H9 (cell line): ENCODE data around the gene LRRC8E. TPM values are rescaled to one million over a fixed set of nuclear protein-coding genes. Genes with fewer than 3 reads are reported as not detected.

ENCODE experiments used
- DNase-seq: peaks from one replicate; pipeline ENCODE4 v3.0.0-alpha.2; 2017
- H2AFZ ChIP-seq: one replicate; pipeline ENCODE4 v1.6.1; 2013; ENCODE audit warnings: mild to moderate bottlenecking, low read length, control low read depth, moderate library complexity
- H2AK5ac ChIP-seq: 2 replicates; pipeline ENCODE4 v1.6.1; 2013; ENCODE audit warnings: low read length, control low read depth, mixed read lengths; ENCODE audit not compliant: insufficient read length
- H2BK120ac ChIP-seq: one replicate; pipeline ENCODE4 v1.6.1; 2013; ENCODE audit warnings: low read depth, mild to moderate bottlenecking, low read length, control low read depth, inconsistent platforms; ENCODE audit not compliant: poor library complexity, severe bottlenecking
- H2BK12ac ChIP-seq: 2 replicates; pipeline ENCODE4 v1.6.1; 2013; ENCODE audit warnings: low read length, control low read depth, mixed read lengths, low read depth; ENCODE audit not compliant: insufficient read length
- H2BK15ac ChIP-seq: 2 replicates; pipeline ENCODE4 v1.6.1; 2013; ENCODE audit warnings: low read depth, low read length, control low read depth
- H2BK20ac ChIP-seq: one replicate; pipeline ENCODE4 v1.6.1; 2013; ENCODE audit warnings: low read depth, mild to moderate bottlenecking, low read length, control low read depth, inconsistent platforms; ENCODE audit not compliant: poor library complexity, severe bottlenecking
- H2BK5ac ChIP-seq: 2 replicates; pipeline ENCODE4 v1.6.1; 2013; ENCODE audit warnings: low read length, control low read depth, mixed read lengths; ENCODE audit not compliant: insufficient read length
- H3K14ac ChIP-seq: 2 replicates; pipeline ENCODE4 v1.6.1; 2013; ENCODE audit warnings: low read length, control low read depth; ENCODE audit not compliant: insufficient read depth
- H3K18ac ChIP-seq: 2 replicates; pipeline ENCODE4 v1.6.1; 2013; ENCODE audit warnings: low read depth, mild to moderate bottlenecking, mixed read lengths, low read length, control low read depth; ENCODE audit not compliant: insufficient read length
- H3K23ac ChIP-seq: 2 replicates; pipeline ENCODE4 v1.6.1; 2013; ENCODE audit warnings: low read length, control low read depth, mixed read lengths, low read depth; ENCODE audit not compliant: insufficient read length
- H3K23me2 ChIP-seq: 2 replicates; pipeline ENCODE4 v1.6.1; 2013; ENCODE audit warnings: low read depth, mild to moderate bottlenecking, mixed read lengths, low read length, control low read depth; ENCODE audit not compliant: insufficient read length, poor library complexity, severe bottlenecking
- H3K27ac ChIP-seq: 2 replicates; pipeline ENCODE4 v1.5.1; 2013; ENCODE audit warnings: low read length, control low read depth, mixed read lengths, low read depth; ENCODE audit not compliant: insufficient read length
- H3K27me3 ChIP-seq: 2 replicates; pipeline ENCODE4 v1.6.1; 2013; ENCODE audit warnings: low read length, control low read depth, inconsistent platforms; ENCODE audit not compliant: insufficient read depth
- H3K4ac ChIP-seq: 2 replicates; pipeline ENCODE4 v1.6.1; 2013; ENCODE audit warnings: low read depth, mild to moderate bottlenecking, control low read depth, inconsistent platforms, low read length, moderate library complexity
- H3K4me1 ChIP-seq: 2 replicates; pipeline ENCODE4 v1.6.1; 2013; ENCODE audit warnings: low read length, control low read depth, inconsistent platforms; ENCODE audit not compliant: insufficient read depth
- H3K4me2 ChIP-seq: 2 replicates; pipeline ENCODE4 v1.6.1; 2013; ENCODE audit warnings: low read length, control low read depth, mixed read lengths; ENCODE audit not compliant: insufficient read length, insufficient read depth
- H3K56ac ChIP-seq: 2 replicates; pipeline ENCODE4 v1.6.1; 2013; ENCODE audit warnings: low read depth, mild to moderate bottlenecking, mixed read lengths, low read length, control low read depth; ENCODE audit not compliant: insufficient read length
- H3K79me1 ChIP-seq: 2 replicates; pipeline ENCODE4 v1.6.1; 2013; ENCODE audit warnings: low read depth, mild to moderate bottlenecking, moderate library complexity, low read length, control low read depth, inconsistent platforms; ENCODE audit not compliant: insufficient read depth, poor library complexity, severe bottlenecking
- H3K79me2 ChIP-seq: 2 replicates; pipeline ENCODE4 v1.6.1; 2013; ENCODE audit warnings: low read length, control low read depth, inconsistent platforms; ENCODE audit not compliant: insufficient read depth
- H3K9ac ChIP-seq: 2 replicates; pipeline ENCODE4 v1.6.1; 2013; ENCODE audit warnings: low read length, control low read depth, mixed read lengths; ENCODE audit not compliant: insufficient read length; ENCODE audit errors: extremely low read depth
- H3K9me3 ChIP-seq: one replicate; pipeline ENCODE4 v1.6.1; 2013; ENCODE audit warnings: low read depth, low read length, inconsistent platforms; ENCODE audit not compliant: control insufficient read depth
- H3T11ph ChIP-seq: one replicate; pipeline ENCODE4 v1.6.1; 2013; ENCODE audit warnings: mild to moderate bottlenecking, low read length, control low read depth, inconsistent platforms
- H4K20me1 ChIP-seq: one replicate; pipeline ENCODE4 v1.6.1; 2013; ENCODE audit not compliant: control insufficient read depth, insufficient read length, insufficient read depth
- H4K5ac ChIP-seq: 2 replicates; pipeline ENCODE4 v1.6.1; 2013; ENCODE audit warnings: low read depth, mild to moderate bottlenecking, mixed read lengths, low read length, control low read depth; ENCODE audit not compliant: insufficient read length
- H4K8ac ChIP-seq: replicated peaks from 2 replicates; pipeline ENCODE4 v1.6.1; 2013; ENCODE audit warnings: low read length, control low read depth, mixed read lengths, low read depth; ENCODE audit not compliant: insufficient read length
- H4K91ac ChIP-seq: 2 replicates; pipeline ENCODE4 v1.6.1; 2013; ENCODE audit warnings: low read depth, mild to moderate bottlenecking, moderate library complexity, mixed read lengths, low read length, control low read depth; ENCODE audit not compliant: insufficient read length
- H3K27ac Mint-ChIP-seq, 3 experiments: 2 replicates in 2 of 3; 3 replicates in 1 of 3; pipeline ENCODE4 v1.8.0; 2020 to 2021; ENCODE audit warnings: mixed read lengths in 3 of 3, mild to moderate bottlenecking in 1 of 3, moderate library complexity in 1 of 3
- H3K27me3 Mint-ChIP-seq: 2 replicates; pipeline ENCODE4 v1.8.0; 2021; ENCODE audit warnings: low read depth, mild to moderate bottlenecking, moderate library complexity, mixed read lengths
- H3K36me3 Mint-ChIP-seq, 3 experiments: 2 replicates in 2 of 3; 3 replicates in 1 of 3; pipeline ENCODE4 v1.8.0; 2020 to 2021; ENCODE audit warnings: low read depth in 3 of 3, mixed read lengths in 3 of 3; ENCODE audit not compliant: insufficient read depth in 1 of 3
- H3K4me1 Mint-ChIP-seq, 2 experiments: 2 replicates each; pipeline ENCODE4 v1.8.0; 2020; ENCODE audit warnings: mixed read lengths in 2 of 2
- H3K4me3 Mint-ChIP-seq, 2 experiments: 2 replicates in 1 of 2; 3 replicates in 1 of 2; pipeline ENCODE4 v1.8.0; 2020 to 2021; ENCODE audit warnings: mild to moderate bottlenecking in 2 of 2, mixed read lengths in 2 of 2, moderate library complexity in 1 of 2
- H3K9me3 Mint-ChIP-seq, 2 experiments: 2 replicates in 1 of 2; 3 replicates in 1 of 2; pipeline ENCODE4 v1.8.0; 2020; ENCODE audit warnings: mild to moderate bottlenecking in 2 of 2, mixed read lengths in 2 of 2, moderate library complexity in 1 of 2
- WGBS: extraction: QIAGEN DNeasy Blood & Tissue Kit; methylation state at CpG from one replicate; pipeline ENCODE4 v1.1.7; 2013; ENCODE audit warnings: missing lambda C conversion rate, low lambda C conversion rate, mixed read lengths; ENCODE audit not compliant: insufficient read length; ENCODE audit errors: extremely low coverage; 5-methylcytosine and 5-hydroxymethylcytosine counted together
- total RNA-seq: library from RNA; stranded (reverse); gene quantifications from 2 replicates; pipeline ENCODE4 v1.2.1, GENCODE V29; 2021
- TF ChIP-seq, protein P1 (sequence below): fragments of 200-600 bp; sonication (generic); conservative IDR thresholded peaks from 3 replicates; pipeline ENCODE4 v1.8.0; 2021; ENCODE audit warnings: antibody characterized with exemption, mild to moderate bottlenecking

Gene LRRC8E
- total RNA-seq, 1 experiment from 2014 or later, result 4.8 TPM

DNA sequence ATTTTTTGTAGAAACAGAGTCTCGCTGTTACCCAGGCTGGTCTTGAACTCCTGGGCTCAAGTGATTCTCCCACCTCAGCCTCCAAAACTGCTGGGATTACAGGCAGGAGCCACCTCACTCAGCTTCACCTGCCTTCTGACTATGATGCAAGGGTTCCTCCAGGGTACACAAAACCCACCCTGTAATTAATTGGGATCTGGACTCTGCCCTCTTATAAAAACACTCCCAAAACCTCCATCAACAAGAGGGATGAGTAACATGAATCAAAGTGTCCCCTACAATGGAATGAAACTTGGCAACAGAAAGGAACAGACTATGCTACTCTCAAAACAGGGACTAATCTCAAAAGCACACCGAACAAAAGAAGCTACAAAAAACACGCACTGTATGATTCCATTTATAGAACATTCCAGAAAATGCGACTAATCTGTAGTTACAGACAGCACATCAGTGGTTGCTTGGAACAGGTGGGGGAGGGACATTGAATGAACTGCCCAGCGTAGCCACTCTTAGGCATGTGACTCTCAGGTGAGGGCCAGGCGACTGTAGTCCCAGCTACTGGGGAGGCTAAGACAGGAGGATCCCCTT lies 11.0 kb upstream of the LRRC8E start:
- H4K91ac ChIP-seq, result no peak overlapping the region
- no peak overlapping the region for H4K8ac ChIP-seq
- H3K9ac ChIP-seq, result no peak overlapping the region
- H3K79me1 ChIP-seq, result no peaks in the 10 kb centered on the region
- no peaks in the 10 kb centered on the region for H3K79me2 ChIP-seq
- no peak overlapping the region for H2AK5ac ChIP-seq
- no peak overlapping the region for H3K23ac ChIP-seq
- TF ChIP-seq, protein P1, sequence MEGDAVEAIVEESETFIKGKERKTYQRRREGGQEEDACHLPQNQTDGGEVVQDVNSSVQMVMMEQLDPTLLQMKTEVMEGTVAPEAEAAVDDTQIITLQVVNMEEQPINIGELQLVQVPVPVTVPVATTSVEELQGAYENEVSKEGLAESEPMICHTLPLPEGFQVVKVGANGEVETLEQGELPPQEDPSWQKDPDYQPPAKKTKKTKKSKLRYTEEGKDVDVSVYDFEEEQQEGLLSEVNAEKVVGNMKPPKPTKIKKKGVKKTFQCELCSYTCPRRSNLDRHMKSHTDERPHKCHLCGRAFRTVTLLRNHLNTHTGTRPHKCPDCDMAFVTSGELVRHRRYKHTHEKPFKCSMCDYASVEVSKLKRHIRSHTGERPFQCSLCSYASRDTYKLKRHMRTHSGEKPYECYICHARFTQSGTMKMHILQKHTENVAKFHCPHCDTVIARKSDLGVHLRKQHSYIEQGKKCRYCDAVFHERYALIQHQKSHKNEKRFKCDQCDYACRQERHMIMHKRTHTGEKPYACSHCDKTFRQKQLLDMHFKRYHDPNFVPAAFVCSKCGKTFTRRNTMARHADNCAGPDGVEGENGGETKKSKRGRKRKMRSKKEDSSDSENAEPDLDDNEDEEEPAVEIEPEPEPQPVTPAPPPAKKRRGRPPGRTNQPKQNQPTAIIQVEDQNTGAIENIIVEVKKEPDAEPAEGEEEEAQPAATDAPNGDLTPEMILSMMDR, result no peak
- H3K27me3 ChIP-seq, result peaks cover 1% of the 10 kb centered on the region; the same call in 1 of the 2 replicates
- H3K23me2 ChIP-seq, result peaks cover 8% of the 10 kb centered on the region
- H3K14ac ChIP-seq, result no peak overlapping the region
- no CpG with 5 or more reads among the region's 6 CpGs for WGBS
- no peak overlapping the region for H4K5ac ChIP-seq
- no peak overlapping the region for H2BK12ac ChIP-seq
- peak overlapping the region in 1 of 3 experiments; percentile 34; a peak in 1 of 7 replicates for H3K27ac Mint-ChIP-seq
- H3K4me2 ChIP-seq, result no peak overlapping the region
- no peak overlapping the region for H2BK20ac ChIP-seq
- peaks cover 0 to 2% (median 0%) of the 10 kb centered on the region in 3 experiments; a peak in 2 of 7 replicates for H3K36me3 Mint-ChIP-seq
- no peak overlapping the region for H2AFZ ChIP-seq
- peaks cover 4 to 7% of the 10 kb centered on the region in 2 experiments; a peak in 2 of 5 replicates for H3K9me3 Mint-ChIP-seq
- H2BK5ac ChIP-seq, result no peak overlapping the region
- peaks cover 13% of the 10 kb centered on the region for H3K27me3 Mint-ChIP-seq
- H3K4ac ChIP-seq, result no peak overlapping the region
- no peak overlapping the region for H3K27ac ChIP-seq
- no peak overlapping the region for H2BK15ac ChIP-seq
- H3K4me3 Mint-ChIP-seq, result peak overlapping the region in 1 of 2 experiments; percentile 5; a peak in 1 of 5 replicates
- H3K4me1 Mint-ChIP-seq, result peaks cover 4 to 10% of the 10 kb centered on the region in 2 experiments; a peak in 3 of 4 replicates
- H3K18ac ChIP-seq, result no peak overlapping the region
- H3K56ac ChIP-seq, result no peak overlapping the region
- no peak for DNase-seq
- H3T11ph ChIP-seq, result no peak overlapping the region
- H3K9me3 ChIP-seq, result no peaks in the 10 kb centered on the region
- H4K20me1 ChIP-seq, result no peaks in the 10 kb centered on the region
- H2BK120ac ChIP-seq, result no peak overlapping the region
- H3K4me1 ChIP-seq, result no peaks in the 10 kb centered on the region
